Measurements from ENCODE around the gene POLR3F.

DNA sequence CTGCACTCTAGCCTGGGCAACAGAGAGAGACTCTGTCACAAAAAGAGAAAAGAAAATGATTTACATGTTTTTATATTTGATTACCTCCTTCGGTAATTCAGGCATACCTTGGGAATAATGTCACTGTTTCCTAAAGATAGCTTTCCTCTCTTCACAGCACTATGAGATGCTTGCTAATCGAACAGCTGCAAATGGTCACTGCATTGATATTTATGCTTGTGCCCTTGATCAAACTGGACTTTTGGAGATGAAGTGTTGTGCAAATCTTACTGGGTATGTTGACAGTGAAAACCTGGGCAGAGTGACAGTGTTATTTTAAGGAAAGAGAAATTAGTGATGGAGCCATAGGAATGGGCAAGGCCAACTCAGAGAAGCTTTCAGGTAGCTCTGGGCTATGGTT is 60.1 kb downstream of the POLR3F start:
- TF ChIP-seq POLR2AphosphoS5 (IDR thresholded peaks at IDR 0.05; ENCODE audit: insufficient read depth, low read depth, low read length), result no peak
- TF ChIP-seq EZH2 (IDR thresholded peaks at IDR 0.05; ENCODE audit: borderline replicate concordance, low read depth, low read length, severe bottlenecking), result no peak
- TF ChIP-seq, protein P1, sequence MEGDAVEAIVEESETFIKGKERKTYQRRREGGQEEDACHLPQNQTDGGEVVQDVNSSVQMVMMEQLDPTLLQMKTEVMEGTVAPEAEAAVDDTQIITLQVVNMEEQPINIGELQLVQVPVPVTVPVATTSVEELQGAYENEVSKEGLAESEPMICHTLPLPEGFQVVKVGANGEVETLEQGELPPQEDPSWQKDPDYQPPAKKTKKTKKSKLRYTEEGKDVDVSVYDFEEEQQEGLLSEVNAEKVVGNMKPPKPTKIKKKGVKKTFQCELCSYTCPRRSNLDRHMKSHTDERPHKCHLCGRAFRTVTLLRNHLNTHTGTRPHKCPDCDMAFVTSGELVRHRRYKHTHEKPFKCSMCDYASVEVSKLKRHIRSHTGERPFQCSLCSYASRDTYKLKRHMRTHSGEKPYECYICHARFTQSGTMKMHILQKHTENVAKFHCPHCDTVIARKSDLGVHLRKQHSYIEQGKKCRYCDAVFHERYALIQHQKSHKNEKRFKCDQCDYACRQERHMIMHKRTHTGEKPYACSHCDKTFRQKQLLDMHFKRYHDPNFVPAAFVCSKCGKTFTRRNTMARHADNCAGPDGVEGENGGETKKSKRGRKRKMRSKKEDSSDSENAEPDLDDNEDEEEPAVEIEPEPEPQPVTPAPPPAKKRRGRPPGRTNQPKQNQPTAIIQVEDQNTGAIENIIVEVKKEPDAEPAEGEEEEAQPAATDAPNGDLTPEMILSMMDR (IDR thresholded peaks at IDR 0.05; ENCODE audit: extremely low read depth in 1 of 2, insufficient read depth in 1 of 2, low read depth in 1 of 2, low read length in 2 of 2), result no peak
- TF ChIP-seq GATA2 (IDR thresholded peaks at IDR 0.05; ENCODE audit: insufficient read depth, insufficient read length, low read depth, low read length), result no peak
- no peak for TF ChIP-seq POLR2A (IDR thresholded peaks at IDR 0.05; ENCODE audit: low read depth, low read length)
